ENCODE results near the gene C11orf16. TPM values are rescaled to one million over a fixed set of nuclear protein-coding genes. Genes with fewer than 3 reads are reported as not detected.

C11orf16 gene
- total RNA-seq, 2 donors from 2014 or later, result not detected

Other genes starting within 250 kb of the C11orf16 start
- gene AKIP1, start 21.8 kb downstream of the C11orf16 start, total RNA-seq, result 10 to 100 TPM; 25.9 to 32.9 TPM
- not detected for gene ASCL3, start 10.1 kb upstream of the C11orf16 start, total RNA-seq
- 10 to 100 TPM; 13.2 to 21.6 TPM for gene TMEM9B, start 31.5 kb upstream of the C11orf16 start, total RNA-seq
- gene NRIP3, start 71.1 kb upstream of the C11orf16 start, total RNA-seq, result 1 to 10 TPM; 2.3 to 3.0 TPM
- under 1 TPM; 0.61 to 0.70 TPM for gene SCUBE2, start 158.7 kb upstream of the C11orf16 start, total RNA-seq